GM19238 (cell line): Measurements from ENCODE around the gene UNC13C.

Source experiments
- DNase-seq: peaks from one replicate; pipeline ENCODE4 v3.0.0; 2011; ENCODE audit warnings: low spot score; ENCODE audit not compliant: insufficient read length

UNC13C gene

DNA sequence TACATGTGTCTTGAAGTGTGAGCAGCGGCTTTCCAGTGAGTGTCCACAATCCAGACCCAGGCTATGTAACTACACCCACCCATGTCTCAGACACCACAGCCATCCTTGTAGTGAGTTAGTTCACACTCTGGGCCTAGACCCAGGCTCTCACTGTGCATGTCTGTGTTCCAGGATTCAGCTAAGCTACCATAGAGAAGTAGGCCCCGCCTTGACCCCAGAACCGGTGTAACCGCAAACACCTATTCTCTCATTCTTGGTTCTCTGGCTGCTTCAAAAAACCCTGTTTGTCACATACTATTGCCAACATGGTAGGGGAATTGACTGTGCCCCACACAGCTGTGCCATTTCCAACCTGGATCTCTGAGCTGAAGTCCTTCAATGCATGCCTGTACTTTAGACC lies 657.9 kb downstream of the UNC13C start:
- no peak for DNase-seq

GRCh38 chr15:54638666-54639065 lies 660.4 kb downstream of the UNC13C start:
- no peak for DNase-seq

DNA sequence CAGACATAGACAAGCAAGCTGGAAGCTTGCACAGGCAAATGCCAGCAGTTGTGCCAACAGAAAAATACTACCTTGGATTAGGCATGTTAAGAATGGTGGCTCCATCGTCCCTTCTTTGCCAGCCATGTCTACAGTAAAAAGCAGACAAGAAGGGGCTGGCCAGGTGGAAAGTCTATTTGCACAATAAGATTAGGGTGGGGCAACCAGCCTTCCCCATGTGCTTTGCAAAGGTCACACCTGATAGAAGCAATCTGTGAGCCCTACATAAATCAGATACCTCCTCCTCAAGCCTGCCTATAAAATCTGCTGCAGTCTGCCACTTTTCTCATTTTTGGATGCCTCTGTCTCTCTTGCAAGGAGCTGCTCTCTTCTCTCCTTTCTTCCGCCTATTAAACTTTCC lies 662.6 kb downstream of the UNC13C start:
- DNase-seq, result no peak

GRCh38 chr15:54644796-54645195 lies 666.6 kb downstream of the UNC13C start:
- DNase-seq, result no peak

DNA sequence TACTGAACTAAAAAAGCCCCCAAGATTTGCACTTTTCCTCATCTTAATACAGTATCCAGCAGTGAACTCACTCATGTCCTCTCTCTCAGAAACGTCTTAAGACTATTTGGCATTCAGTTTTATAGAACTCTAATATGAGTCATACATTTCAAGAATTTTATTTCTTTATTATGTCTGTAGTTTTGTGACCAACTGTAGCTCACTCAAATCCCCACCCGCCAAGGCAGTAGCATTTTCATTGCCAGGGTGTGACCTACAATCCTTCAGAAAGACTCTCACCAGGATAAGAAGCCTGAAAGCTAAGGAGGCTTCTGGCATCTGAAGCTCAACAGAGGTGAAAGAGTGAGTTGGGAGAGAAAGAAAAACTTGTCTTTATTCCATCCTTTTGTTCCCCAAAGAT lies 681.4 kb downstream of the UNC13C start:
- DNase-seq, result no peak

DNA sequence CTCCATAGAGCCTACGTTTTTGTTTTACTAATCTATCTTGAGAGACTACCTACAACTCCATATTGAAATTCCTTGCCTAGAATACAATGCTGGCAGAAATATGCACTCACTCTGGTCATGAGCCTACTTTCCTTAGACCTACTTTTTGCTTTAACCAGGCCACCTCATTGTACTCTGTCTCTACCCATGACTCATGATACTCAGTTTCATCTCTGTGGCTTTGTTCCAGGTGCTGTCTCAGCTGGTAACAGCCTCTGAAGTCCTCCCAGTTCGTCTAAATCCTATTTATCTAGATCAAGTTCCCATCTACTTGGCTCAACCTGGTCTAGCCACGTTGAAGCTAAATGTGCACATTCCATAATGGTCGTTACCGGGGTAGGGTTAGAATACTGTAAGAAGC lies 682.1 kb downstream of the UNC13C start:
- no peak for DNase-seq

DNA sequence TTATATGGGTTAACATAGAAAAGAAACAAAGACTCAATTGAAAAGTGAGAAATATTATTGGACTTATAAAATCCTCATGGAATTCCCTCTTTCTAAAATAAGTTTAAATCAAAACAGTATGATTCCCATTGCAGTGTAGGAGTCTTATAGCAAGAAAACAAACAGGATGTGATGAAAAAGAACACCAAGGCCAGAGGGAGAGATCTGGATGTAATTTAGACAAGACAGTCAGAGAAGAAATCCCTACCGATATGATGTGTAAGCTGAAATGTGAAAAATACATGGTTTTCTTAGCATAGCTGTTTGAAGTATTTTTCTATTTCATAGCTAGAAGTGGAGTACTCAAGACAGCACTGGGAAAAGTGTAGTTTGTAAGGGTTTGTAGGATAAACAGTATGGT lies 697.0 kb downstream of the UNC13C start:
- DNase-seq, result no peak

DNA sequence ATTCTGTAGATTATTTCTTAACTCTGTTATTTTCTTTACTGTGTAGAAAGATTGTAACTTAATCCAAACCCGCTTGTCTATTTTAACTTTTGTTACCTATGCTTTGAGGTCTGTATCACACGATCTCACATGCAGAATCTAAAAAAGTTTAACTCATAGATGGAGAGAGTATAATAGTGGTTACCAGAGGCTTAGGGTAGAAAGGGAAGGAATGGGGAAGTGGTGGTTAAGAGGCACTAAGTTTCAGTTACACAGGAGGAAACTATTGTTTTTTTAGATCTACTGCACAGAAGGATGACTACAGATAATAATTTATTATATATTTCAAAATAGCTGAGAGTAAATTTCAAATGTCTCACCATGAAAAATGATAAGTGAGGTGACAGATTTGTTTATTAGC lies 703.3 kb downstream of the UNC13C start:
- DNase-seq, result no peak
